ENCODE measurements around the gene DMTF1. TPM values are rescaled to one million over a fixed set of nuclear protein-coding genes. Genes with fewer than 3 reads are reported as not detected.

DMTF1 gene
- polyA plus RNA-seq, 1 of the 3 experiments (the other 2 are of a cell fraction), result 108 TPM

- Histone ChIP-seq H3K4me1 (ENCODE audit: control insufficient read depth in 1 of 2, insufficient read depth in 2 of 2, low read depth in 1 of 2, low read length in 1 of 2) (no peaks in the 10 kb centered on the region), H3K79me2 (ENCODE audit: insufficient read depth) (no peaks in the 10 kb centered on the region), H3K27ac (ENCODE audit: low read depth in 2 of 2, low read length in 1 of 2) (no peak overlapping the region), H2AFZ (ENCODE audit: low read depth) (no peak overlapping the region), H4K20me1 (ENCODE audit: insufficient read depth) (no peaks in the 10 kb centered on the region), H3F3A (replicated peaks; ENCODE audit: insufficient read depth) (no peaks in the 10 kb centered on the region), H3K4me2 (no peak overlapping the region), H3K4me3 (ENCODE audit: low read depth in 2 of 2, low read length in 1 of 2) (no peak overlapping the region), H3K9me3 (no peaks in the 10 kb centered on the region), H3K9me2 (no peaks in the 10 kb centered on the region), H3K27me3 (ENCODE audit: insufficient read depth) (no peaks in the 10 kb centered on the region), H3K36me3 (replicated peaks in 1 of 2; ENCODE audit: control insufficient read depth in 1 of 2, insufficient read depth in 2 of 2, low read length in 1 of 2) (no peaks in the 10 kb centered on the region), H3K9ac (no peak overlapping the region)
- ChIA-PET POLR2A (no interaction called here), CTCF (interaction anchor here (1.4 kb wide), 1 partner anchor 21 kb away, joined by 3 read pairs; no protein-coding TSS in a partner anchor)
- TF ChIP-seq POLR2AphosphoS5 (IDR thresholded peaks at IDR 0.05; ENCODE audit: low read depth, low read length) (no peak), MEF2A (IDR thresholded peaks at IDR 0.05; ENCODE audit: borderline replicate concordance, low read depth) (no peak), ELF1 (IDR thresholded peaks at IDR 0.05) (no peak), IRF3 (IDR thresholded peaks at IDR 0.05; ENCODE audit: low read depth, low read length) (no peak), NRF1 (IDR thresholded peaks at IDR 0.05; ENCODE audit: low read depth, low read length) (no peak), TEAD4 (IDR thresholded peaks at IDR 0.05; ENCODE audit: borderline replicate concordance, insufficient read depth) (no peak), EP300 (IDR thresholded peaks at IDR 0.05; ENCODE audit: borderline replicate concordance in 1 of 2, low read depth in 1 of 2, low read length in 1 of 2) (no peak), SIN3A (IDR thresholded peaks at IDR 0.05; ENCODE audit: borderline replicate concordance, low read depth, low read length) (no peak), REST (IDR thresholded peaks at IDR 0.05; ENCODE audit: low read depth, low read length) (no peak), FOXJ3 (CRISPR knock-in tag; IDR thresholded peaks at IDR 0.05) (no peak), FOSL2 (IDR thresholded peaks at IDR 0.05; ENCODE audit: borderline replicate concordance, low read depth) (no peak), SMC3 (IDR thresholded peaks at IDR 0.05; ENCODE audit: low read depth, low read length) (no peak), CHD2 (IDR thresholded peaks at IDR 0.05; ENCODE audit: low read length, partially characterized antibody) (no peak), ZBTB33 (IDR thresholded peaks at IDR 0.05; ENCODE audit: borderline replicate concordance, low read depth) (no peak), GATA2 (CRISPR knock-in tag; IDR thresholded peaks at IDR 0.05) (no peak)
- DNase-seq, result no peak
- 42% methylated on average over 6 of the region's 6 CpGs for WGBS (ENCODE audit: low lambda C conversion rate)
These were observed 44.1 kb upstream of the DMTF1 start for GRCh38 chr7:87107949-87108776.
